ENCODE results near the gene COX6A1. TPM values are rescaled to one million over a fixed set of nuclear protein-coding genes. Genes with fewer than 3 reads are reported as not detected.

COX6A1 gene
- total and polyA plus RNA-seq, 2 of the 13 experiments (the other 11 are each of a cell fraction or from before 2014, with no cell fraction given), result 542 to 673 TPM

DNA sequence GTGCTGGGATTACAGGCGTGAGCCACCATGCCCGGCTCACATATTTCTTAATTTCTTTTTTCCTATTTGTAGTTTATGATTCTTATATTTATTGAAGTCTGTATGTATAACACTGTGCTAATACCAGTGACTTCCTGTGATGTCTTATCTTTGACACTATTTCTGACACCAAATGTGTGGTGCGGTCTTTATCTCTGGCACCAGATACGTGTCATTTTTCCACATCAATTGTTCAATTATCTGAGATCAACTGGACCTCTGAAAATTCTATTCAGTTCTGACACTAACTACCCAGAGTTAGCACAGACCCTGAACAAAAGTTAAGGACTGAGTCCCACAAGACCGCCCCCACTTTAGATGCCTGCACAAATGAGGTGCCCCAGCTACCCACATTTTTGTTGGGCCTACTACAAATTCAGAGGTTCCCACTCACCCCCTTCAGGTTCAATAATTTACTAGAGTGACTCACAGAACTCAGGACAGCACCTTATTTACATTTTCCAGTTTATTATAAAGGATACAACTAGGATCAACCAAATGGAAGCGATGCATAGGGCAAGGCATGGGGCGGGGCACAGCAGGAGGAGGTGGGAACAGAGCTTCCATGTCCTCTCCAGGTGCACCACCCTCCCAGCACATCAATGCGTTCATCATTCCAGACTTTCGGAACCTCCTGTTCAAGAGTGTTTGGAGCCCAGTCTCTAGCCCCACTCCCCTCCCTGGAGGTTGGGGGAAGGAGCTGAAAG, 43.3 kb downstream of the COX6A1 start (continued):
- TF ChIP-seq, protein P1, sequence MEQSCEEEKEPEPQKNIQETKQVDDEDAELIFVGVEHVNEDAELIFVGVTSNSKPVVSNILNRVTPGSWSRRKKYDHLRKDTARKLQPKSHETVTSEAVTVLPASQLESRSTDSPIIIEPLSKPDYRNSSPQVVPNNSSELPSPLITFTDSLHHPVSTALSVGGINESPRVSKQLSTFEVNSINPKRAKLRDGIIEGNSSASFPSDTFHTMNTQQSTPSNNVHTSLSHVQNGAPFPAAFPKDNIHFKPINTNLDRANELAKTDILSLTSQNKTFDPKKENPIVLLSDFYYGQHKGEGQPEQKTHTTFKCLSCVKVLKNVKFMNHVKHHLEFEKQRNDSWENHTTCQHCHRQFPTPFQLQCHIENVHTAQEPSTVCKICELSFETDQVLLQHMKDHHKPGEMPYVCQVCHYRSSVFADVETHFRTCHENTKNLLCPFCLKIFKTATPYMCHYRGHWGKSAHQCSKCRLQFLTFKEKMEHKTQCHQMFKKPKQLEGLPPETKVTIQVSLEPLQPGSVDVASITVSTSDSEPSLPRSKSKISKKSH (CRISPR knock-in tag; IDR thresholded peaks at IDR 0.05; ENCODE audit: borderline replicate concordance), result no peak
- no peak for TF ChIP-seq HNRNPK (IDR thresholded peaks at IDR 0.05; ENCODE audit: low read depth, low read length, poor library complexity, severe bottlenecking)
- TF ChIP-seq ATAD3A (CRISPR knock-in tag; IDR thresholded peaks at IDR 0.05), result no peak
- no peak for TF ChIP-seq FOXP1 (IDR thresholded peaks at IDR 0.05)
- no peak for TF ChIP-seq FOXP1 (CRISPR knock-in tag; IDR thresholded peaks at IDR 0.05)
- TF ChIP-seq ZNF383 (CRISPR knock-in tag; IDR thresholded peaks at IDR 0.05; ENCODE audit: borderline replicate concordance), result no peak
- TF ChIP-seq HNF4G (IDR thresholded peaks at IDR 0.05; ENCODE audit: borderline replicate concordance, low read depth, low read length), result no peak
- no peak for TF ChIP-seq HNF4G (CRISPR knock-in tag; IDR thresholded peaks at IDR 0.05; ENCODE audit: borderline replicate concordance, low read depth)
- TF ChIP-seq ELF4 (CRISPR knock-in tag; IDR thresholded peaks at IDR 0.05; ENCODE audit: borderline replicate concordance), result no peak
- TF ChIP-seq ZNF563 (CRISPR knock-in tag; IDR thresholded peaks at IDR 0.05), result no peak
- TF ChIP-seq, protein P2, sequence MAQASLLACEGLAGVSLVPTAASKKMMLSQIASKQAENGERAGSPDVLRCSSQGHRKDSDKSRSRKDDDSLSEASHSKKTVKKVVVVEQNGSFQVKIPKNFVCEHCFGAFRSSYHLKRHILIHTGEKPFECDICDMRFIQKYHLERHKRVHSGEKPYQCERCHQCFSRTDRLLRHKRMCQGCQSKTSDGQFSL (CRISPR knock-in tag; IDR thresholded peaks at IDR 0.05), result no peak
- no peak for TF ChIP-seq POLR2G (IDR thresholded peaks at IDR 0.05; ENCODE audit: low read depth, low read length)
- no peak for TF ChIP-seq TOE1 (CRISPR knock-in tag; IDR thresholded peaks at IDR 0.05)
- TF ChIP-seq ZNF570 (CRISPR knock-in tag; IDR thresholded peaks at IDR 0.05; ENCODE audit: borderline replicate concordance), result no peak
- TF ChIP-seq ZNF616 (CRISPR knock-in tag; IDR thresholded peaks at IDR 0.05; ENCODE audit: low read depth), result no peak
- no peak for TF ChIP-seq ZNF20 (CRISPR knock-in tag; IDR thresholded peaks at IDR 0.05)
- TF ChIP-seq MATR3 (CRISPR knock-in tag; IDR thresholded peaks at IDR 0.05), result no peak

Data from HepG2 (cell line).